ENCODE data around the gene KLF15.

DNA sequence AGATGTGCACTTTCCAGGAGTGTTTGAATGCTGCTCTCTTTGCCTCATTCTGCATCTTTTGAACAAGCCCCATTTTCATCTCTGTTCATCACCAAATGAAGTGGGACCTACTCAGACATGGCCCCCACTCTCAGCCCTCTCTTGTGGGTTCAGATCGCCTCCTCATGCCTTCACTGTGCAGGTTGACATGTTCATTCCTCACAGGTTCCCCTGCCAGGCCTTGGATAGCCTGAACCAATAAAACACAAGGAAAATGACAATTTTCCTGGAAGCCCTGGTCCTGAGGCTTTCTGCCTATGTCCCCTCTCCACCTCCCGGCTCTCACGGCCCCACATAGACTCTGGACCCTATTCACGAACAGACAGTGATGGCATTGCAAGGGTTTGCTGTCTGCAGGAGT lies 17.7 kb downstream of the KLF15 start:
- TF ChIP-seq POLR2A (IDR thresholded peaks at IDR 0.05; ENCODE audit: low read depth, low read length): no peak
- no peak for TF ChIP-seq POLR2AphosphoS5 (IDR thresholded peaks at IDR 0.05; ENCODE audit: low read depth, low read length)
